HFFc6 (cell line): ENCODE measurements around the gene RIOK1. TPM values are rescaled to one million over a fixed set of nuclear protein-coding genes. Genes with fewer than 3 reads are reported as not detected.

Experiments
- DNase-seq: peaks from one replicate; pipeline ENCODE4 v3.0.0-alpha.2; 2018
- H3K27ac Mint-ChIP-seq: 2 replicates; pipeline ENCODE4 v1.8.0; 2020; ENCODE audit warnings: mild to moderate bottlenecking, mixed read lengths
- H3K27me3 Mint-ChIP-seq: 2 replicates; pipeline ENCODE4 v1.8.0; 2021; ENCODE audit warnings: mild to moderate bottlenecking, moderate library complexity, mixed read lengths; ENCODE audit not compliant: insufficient read depth
- H3K36me3 Mint-ChIP-seq: 2 replicates; pipeline ENCODE4 v1.8.0; 2021; ENCODE audit warnings: low read depth, mixed read lengths
- H3K4me1 Mint-ChIP-seq: 2 replicates; pipeline ENCODE4 v1.8.0; 2020; ENCODE audit warnings: low read depth, mixed read lengths
- H3K4me3 Mint-ChIP-seq: 2 replicates; pipeline ENCODE4 v1.8.0; 2020; ENCODE audit warnings: mild to moderate bottlenecking, moderate library complexity, mixed read lengths
- H3K9me3 Mint-ChIP-seq: 2 replicates; pipeline ENCODE4 v1.8.0; 2020; ENCODE audit warnings: mild to moderate bottlenecking, mixed read lengths
- total RNA-seq, 6 experiments: library from RNA; stranded (reverse); fragmentation: NEBNext Ultra II Directional; extraction: Animal tissue kit (Norgen Biotek cat#: 25700); gene quantifications; 2 replicates in 1 of 6; 3 replicates in 5 of 6; pipeline ENCODE4 v1.2.3, GENCODE V29; 2021
- TF ChIP-seq, protein P1 (sequence below): fragments of 200-600 bp; sonication (generic); IDR thresholded peaks from 2 replicates; pipeline ENCODE4 v1.5.0; 2021; ENCODE audit warnings: antibody characterized with exemption, mild to moderate bottlenecking

The RIOK1 gene
- total RNA-seq, 6 experiments from 2014 or later = 16.6 to 19.5 (median 17.8) TPM

DNA sequence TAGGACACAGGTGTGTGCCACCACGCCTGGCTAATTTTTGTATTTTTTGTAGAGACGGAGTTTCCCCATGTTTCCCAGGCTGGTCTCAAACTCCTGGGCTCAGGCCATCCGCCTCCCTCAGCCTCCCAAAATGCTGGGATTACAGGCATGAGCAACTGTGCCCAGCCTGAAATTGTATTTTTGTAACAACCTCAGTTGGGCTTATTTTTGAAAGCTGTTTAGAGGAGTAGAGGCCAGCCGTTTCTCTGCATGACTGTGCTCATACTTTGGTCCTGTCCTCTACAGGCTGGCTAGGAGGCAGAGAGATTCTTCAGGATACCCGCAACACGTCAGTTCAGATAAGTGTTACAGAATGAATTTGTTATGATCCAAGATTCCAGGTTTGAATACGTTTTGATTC is 22.2 kb upstream of the RIOK1 start:
- TF ChIP-seq, protein P1, sequence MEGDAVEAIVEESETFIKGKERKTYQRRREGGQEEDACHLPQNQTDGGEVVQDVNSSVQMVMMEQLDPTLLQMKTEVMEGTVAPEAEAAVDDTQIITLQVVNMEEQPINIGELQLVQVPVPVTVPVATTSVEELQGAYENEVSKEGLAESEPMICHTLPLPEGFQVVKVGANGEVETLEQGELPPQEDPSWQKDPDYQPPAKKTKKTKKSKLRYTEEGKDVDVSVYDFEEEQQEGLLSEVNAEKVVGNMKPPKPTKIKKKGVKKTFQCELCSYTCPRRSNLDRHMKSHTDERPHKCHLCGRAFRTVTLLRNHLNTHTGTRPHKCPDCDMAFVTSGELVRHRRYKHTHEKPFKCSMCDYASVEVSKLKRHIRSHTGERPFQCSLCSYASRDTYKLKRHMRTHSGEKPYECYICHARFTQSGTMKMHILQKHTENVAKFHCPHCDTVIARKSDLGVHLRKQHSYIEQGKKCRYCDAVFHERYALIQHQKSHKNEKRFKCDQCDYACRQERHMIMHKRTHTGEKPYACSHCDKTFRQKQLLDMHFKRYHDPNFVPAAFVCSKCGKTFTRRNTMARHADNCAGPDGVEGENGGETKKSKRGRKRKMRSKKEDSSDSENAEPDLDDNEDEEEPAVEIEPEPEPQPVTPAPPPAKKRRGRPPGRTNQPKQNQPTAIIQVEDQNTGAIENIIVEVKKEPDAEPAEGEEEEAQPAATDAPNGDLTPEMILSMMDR = no peak
- Mint-ChIP-seq H3K36me3 (no peaks in the 10 kb centered on the region), H3K4me3 (no peak overlapping the region), H3K9me3 (no peaks in the 10 kb centered on the region), H3K27ac (no peak overlapping the region), H3K27me3 (peaks cover 7% of the 10 kb centered on the region), H3K4me1 (no peaks in the 10 kb centered on the region)
- DNase-seq = no peak

DNA sequence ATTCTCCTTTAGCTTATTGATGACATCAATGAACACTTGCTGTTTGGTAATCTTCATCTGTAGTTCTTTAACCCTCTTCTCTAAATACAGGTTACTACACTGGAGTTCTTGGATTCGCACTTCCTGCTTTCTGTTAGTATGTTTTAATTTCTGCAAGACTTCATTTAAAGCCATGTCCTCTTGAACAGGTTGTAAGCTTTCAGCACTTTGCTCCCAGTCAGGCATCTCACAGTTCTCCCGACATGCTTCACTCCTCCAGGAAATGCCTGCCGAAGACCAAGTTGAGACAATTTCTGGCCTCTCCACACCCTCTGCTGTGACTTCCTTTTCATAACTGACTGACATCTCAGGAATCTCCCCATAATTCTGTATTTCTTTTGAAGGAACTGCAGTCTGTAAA is 15.9 kb upstream of the RIOK1 start:
- Mint-ChIP-seq H3K36me3 (no peaks in the 10 kb centered on the region), H3K9me3 (no peaks in the 10 kb centered on the region), H3K27me3 (peaks cover 10% of the 10 kb centered on the region), H3K27ac (no peak overlapping the region), H3K4me1 (no peaks in the 10 kb centered on the region), H3K4me3 (no peak overlapping the region)
- no peak for DNase-seq
- TF ChIP-seq, protein P1 = no peak

DNA sequence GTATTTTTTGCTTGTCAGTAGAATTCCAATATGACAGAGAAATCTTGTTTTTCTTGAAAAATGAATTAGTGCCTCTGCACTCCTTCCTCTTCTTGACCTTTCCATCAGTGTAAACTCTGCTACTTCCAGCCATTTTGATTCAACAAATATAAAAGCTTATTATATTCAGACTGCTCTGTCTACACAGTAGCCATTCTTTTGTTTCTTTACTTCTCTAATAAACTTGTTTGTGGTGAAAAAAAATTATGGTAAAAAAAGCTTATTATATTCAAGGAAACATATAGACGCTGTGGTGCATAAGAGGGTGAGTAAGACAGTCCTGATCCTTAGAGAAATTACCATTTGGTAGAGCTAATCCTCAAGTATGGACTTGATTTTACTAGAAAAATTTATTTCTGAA is 11.6 kb upstream of the RIOK1 start:
- Mint-ChIP-seq H3K27me3 (peaks cover 3% of the 10 kb centered on the region), H3K36me3 (no peaks in the 10 kb centered on the region), H3K4me1 (no peaks in the 10 kb centered on the region), H3K4me3 (no peak overlapping the region), H3K27ac (no peak overlapping the region), H3K9me3 (no peaks in the 10 kb centered on the region)
- TF ChIP-seq, protein P1 = no peak
- DNase-seq = no peak

DNA sequence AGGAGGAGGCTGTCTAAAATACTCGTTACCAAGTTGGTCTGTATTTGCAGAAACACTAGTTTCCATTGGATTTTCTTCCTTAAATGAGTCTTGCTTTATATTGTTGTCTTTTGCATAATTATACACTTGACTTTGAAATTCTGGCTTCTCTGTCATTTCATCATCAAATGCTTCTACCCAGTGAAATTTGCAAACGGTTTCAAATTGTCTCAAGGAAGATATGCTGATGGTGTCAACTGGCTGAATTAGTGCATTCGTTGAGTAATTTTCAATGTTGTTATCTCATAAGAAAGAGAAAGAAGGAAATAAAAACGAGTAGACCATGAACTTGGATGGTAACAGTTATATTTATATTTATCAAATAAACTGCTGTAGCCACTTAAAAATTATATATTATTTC is 10.9 kb upstream of the RIOK1 start:
- Mint-ChIP-seq H3K4me1 (no peaks in the 10 kb centered on the region), H3K27ac (no peak overlapping the region), H3K9me3 (no peaks in the 10 kb centered on the region), H3K4me3 (no peak overlapping the region), H3K27me3 (peaks cover 3% of the 10 kb centered on the region), H3K36me3 (no peaks in the 10 kb centered on the region)
- TF ChIP-seq, protein P1 = no peak
- DNase-seq = no peak

DNA sequence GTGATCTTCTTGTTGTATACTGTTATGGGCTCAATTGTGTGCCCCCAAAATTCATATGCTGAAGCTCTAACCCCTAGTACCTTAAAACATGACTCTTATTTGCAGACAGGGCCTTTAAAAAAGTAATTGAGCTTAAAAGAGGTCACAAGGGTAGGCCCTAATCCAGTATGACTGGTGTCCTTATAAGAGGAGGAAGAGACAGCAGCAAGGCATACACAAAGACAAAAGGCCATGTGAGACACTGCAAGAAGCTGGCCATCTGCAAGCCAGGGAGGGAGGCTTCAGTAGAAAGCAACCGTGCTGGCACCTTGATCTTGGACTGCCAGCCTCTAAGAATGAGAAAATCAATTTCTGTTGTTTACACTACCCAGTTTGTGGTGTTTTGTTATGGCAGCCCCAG is 8.5 kb upstream of the RIOK1 start:
- no peaks in the 10 kb centered on the region for H3K9me3 Mint-ChIP-seq
- no peak for DNase-seq
- H3K27me3 Mint-ChIP-seq = peaks cover 3% of the 10 kb centered on the region; the same call in 1 of the 2 replicates
- TF ChIP-seq, protein P1 = no peak
- no peak overlapping the region for H3K27ac Mint-ChIP-seq
- H3K36me3 Mint-ChIP-seq = no peaks in the 10 kb centered on the region
- H3K4me1 Mint-ChIP-seq = no peaks in the 10 kb centered on the region
- no peak overlapping the region for H3K4me3 Mint-ChIP-seq

DNA sequence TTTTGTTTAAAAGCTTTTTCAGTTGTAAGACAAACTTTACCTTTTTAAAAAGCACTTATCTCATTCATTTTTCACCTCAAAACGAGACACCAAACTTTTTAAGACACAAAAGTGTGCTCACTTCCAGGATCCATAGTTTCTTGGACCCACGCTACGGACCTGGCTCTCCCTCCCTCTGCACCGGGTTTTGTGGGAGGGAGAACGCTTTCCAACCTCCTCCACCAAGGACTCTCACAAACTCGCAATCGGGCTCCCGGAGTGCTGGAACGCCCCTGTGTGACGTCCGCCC is 502 bp upstream of the RIOK1 start:
- TF ChIP-seq, protein P1 = no peak
- H3K9me3 Mint-ChIP-seq = no peaks in the 10 kb centered on the region
- peaks cover 5% of the 10 kb centered on the region; the same call in 1 of the 2 replicates for H3K36me3 Mint-ChIP-seq
- peak overlapping the region; percentile 94 for H3K27ac Mint-ChIP-seq
- peak overlapping the region; percentile 93 for H3K4me3 Mint-ChIP-seq
- H3K4me1 Mint-ChIP-seq = peaks cover 45% of the 10 kb centered on the region
- no peaks in the 10 kb centered on the region; the same call in 1 of the 2 replicates for H3K27me3 Mint-ChIP-seq
- DNase-seq = peak; percentile 51
